Neural cell (in vitro differentiated cells): ENCODE results near the gene MYEOV. TPM values are rescaled to one million over a fixed set of nuclear protein-coding genes. Genes with fewer than 3 reads are reported as not detected.

ENCODE experiments used
- H2AFZ ChIP-seq: fragments of 200-600, 300-800 bp; sonication (generic), shearing (Covaris generic); 2 replicates; pipeline ENCODE4 v1.6.0; 2014; ENCODE audit warnings: low read depth, mild to moderate bottlenecking, antibody characterized with exemption, low read length, moderate library complexity
- H3F3A ChIP-seq: fragments of 200-600 bp; shearing (Covaris generic); 2 replicates; pipeline ENCODE4 v1.6.1; 2016; ENCODE audit warnings: mild to moderate bottlenecking, moderate library complexity, mixed read lengths, antibody characterized with exemption, low read length; ENCODE audit not compliant: insufficient read depth, poor library complexity, severe bottlenecking
- H3K27ac ChIP-seq: fragments of 200-600, 300-800 bp; sonication (generic), shearing (Covaris generic); 2 replicates; pipeline ENCODE4 v1.5.1; 2014; ENCODE audit warnings: mild to moderate bottlenecking, low read length, moderate library complexity
- H3K27me3 ChIP-seq: fragments of 300-800, 200-600 bp; sonication (generic), shearing (Covaris generic); 2 replicates; pipeline ENCODE4 v1.6.0; 2014; ENCODE audit warnings: mild to moderate bottlenecking, low read depth, low read length, moderate library complexity; ENCODE audit not compliant: insufficient read depth
- H3K36me3 ChIP-seq: fragments of 300-800, 200-600 bp; sonication (generic), shearing (Covaris generic); 2 replicates; pipeline ENCODE4 v1.5.1; 2014; ENCODE audit warnings: mild to moderate bottlenecking, antibody characterized with exemption, low read length, moderate library complexity; ENCODE audit not compliant: insufficient read depth
- H3K4me2 ChIP-seq: fragments of 300-800, 200-600 bp; sonication (generic), shearing (Covaris generic); 2 replicates; pipeline ENCODE4 v1.6.0; 2014; ENCODE audit warnings: mild to moderate bottlenecking, low read length
- H3K4me3 ChIP-seq: fragments of 300-800, 200-600 bp; sonication (generic), shearing (Covaris generic); 2 replicates; pipeline ENCODE4 v1.5.1; 2014; ENCODE audit warnings: mild to moderate bottlenecking, low read length, moderate library complexity
- H3K79me2 ChIP-seq: fragments of 200-600 bp; shearing (Covaris generic); replicated peaks from 2 replicates; pipeline ENCODE4 v1.6.0; 2014; ENCODE audit warnings: mild to moderate bottlenecking, low read length, moderate library complexity; ENCODE audit not compliant: insufficient read depth
- H3K9ac ChIP-seq: fragments of 300-800, 200-600 bp; sonication (generic), shearing (Covaris generic); 2 replicates; pipeline ENCODE4 v1.6.1; 2016; ENCODE audit warnings: mild to moderate bottlenecking, low read length, mixed read lengths
- H3K9me2 ChIP-seq: fragments of 200-600 bp; shearing (Covaris generic); 2 replicates; pipeline ENCODE4 v1.6.1; 2016; ENCODE audit warnings: mild to moderate bottlenecking, low read length, mixed read lengths; ENCODE audit not compliant: insufficient read depth
- H3K9me3 ChIP-seq: fragments of 200-600, 300-800 bp; sonication (generic), shearing (Covaris generic); 2 replicates; pipeline ENCODE4 v1.6.1; 2016; ENCODE audit warnings: mild to moderate bottlenecking, mixed run types, low read length, moderate library complexity, mixed read lengths
- H4K20me1 ChIP-seq: fragments of 200-600 bp; shearing (Covaris generic); 2 replicates; pipeline ENCODE4 v1.6.1; 2016; ENCODE audit warnings: mild to moderate bottlenecking, mixed run types; ENCODE audit not compliant: insufficient read depth
- EP300 ChIP-seq: fragments of 450-650 bp; conservative IDR thresholded peaks from 2 replicates; pipeline ENCODE4 v1.6.1; 2014; ENCODE audit warnings: antibody characterized with exemption, mild to moderate bottlenecking, moderate library complexity; ENCODE audit not compliant: poor library complexity, severe bottlenecking
- EZH2 ChIP-seq: fragments of 200-600, 300-800 bp; shearing (Covaris generic), sonication (generic); IDR thresholded peaks from 2 replicates; pipeline ENCODE4 v1.6.1; 2014; ENCODE audit warnings: antibody characterized with exemption, low read length, borderline replicate concordance, mild to moderate bottlenecking; ENCODE audit not compliant: insufficient read depth, poor library complexity, severe bottlenecking
- MXI1 ChIP-seq: fragments of 450-650 bp; conservative IDR thresholded peaks from 2 replicates; pipeline ENCODE4 v1.6.1; 2014; ENCODE audit warnings: antibody characterized with exemption, mild to moderate bottlenecking; ENCODE audit not compliant: poor library complexity, severe bottlenecking
- POLR2AphosphoS5 ChIP-seq: IDR thresholded peaks from 2 replicates; pipeline ENCODE4 v1.6.1; 2012
- RAD21 ChIP-seq: fragments of 450-650 bp; conservative IDR thresholded peaks from 2 replicates; pipeline ENCODE4 v1.6.1; 2014; ENCODE audit warnings: antibody characterized with exemption, mild to moderate bottlenecking, moderate library complexity
- REST ChIP-seq: IDR thresholded peaks from 2 replicates; pipeline ENCODE4 v1.6.1; 2012; ENCODE audit warnings: borderline replicate concordance
- SMC3 ChIP-seq: fragments of 450-650 bp; conservative IDR thresholded peaks from 2 replicates; pipeline ENCODE4 v1.6.1; 2014; ENCODE audit warnings: antibody characterized with exemption, mild to moderate bottlenecking, moderate library complexity; ENCODE audit not compliant: poor library complexity
- TAF1 ChIP-seq: IDR thresholded peaks from 2 replicates; pipeline ENCODE4 v1.6.1; 2012; ENCODE audit warnings: low read depth
- polyA plus RNA-seq: library from polyadenylated mRNA; depleted of rRNA; stranded (reverse); fragments of >200 nt; gene quantifications from 2 replicates; pipeline ENCODE4 v1.2.3, GENCODE V29; 2014
- TF ChIP-seq, protein P1 (sequence below): fragments of 450-650 bp; IDR thresholded peaks from 2 replicates; pipeline ENCODE4 v1.5.1; 2014; ENCODE audit warnings: antibody characterized with exemption, mild to moderate bottlenecking, moderate library complexity; ENCODE audit not compliant: poor library complexity, severe bottlenecking

MYEOV gene
- polyA plus RNA-seq, 1 donor from 2014 or later = not detected

DNA sequence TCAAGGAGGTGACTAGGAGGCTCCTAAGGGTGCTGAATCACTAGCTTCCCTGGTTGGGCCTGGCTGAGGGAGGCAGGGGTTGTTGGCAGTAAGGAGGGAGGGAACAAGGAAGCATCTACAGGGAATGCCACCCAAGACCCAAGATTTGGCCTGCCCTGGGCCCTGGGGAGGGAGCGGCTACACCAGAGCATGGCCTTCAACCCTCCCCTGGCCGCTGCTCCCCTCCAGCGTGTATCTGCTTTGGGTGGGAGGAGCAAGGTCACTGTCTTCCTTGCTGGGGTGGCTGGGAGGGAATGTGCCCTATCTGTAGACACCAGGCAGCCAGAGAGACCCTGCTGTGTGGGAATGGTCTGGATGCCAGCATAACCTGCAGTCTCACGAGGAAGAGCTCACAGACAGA lies 29.5 kb upstream of the MYEOV start:
- H3K27me3 ChIP-seq = no peaks in the 10 kb centered on the region
- no peaks in the 10 kb centered on the region for H3K9me2 ChIP-seq
- no peak overlapping the region for H3K9ac ChIP-seq
- TF ChIP-seq POLR2AphosphoS5 (no peak), EP300 (no peak), EZH2 (no peak), TAF1 (no peak)
- TF ChIP-seq, protein P1, sequence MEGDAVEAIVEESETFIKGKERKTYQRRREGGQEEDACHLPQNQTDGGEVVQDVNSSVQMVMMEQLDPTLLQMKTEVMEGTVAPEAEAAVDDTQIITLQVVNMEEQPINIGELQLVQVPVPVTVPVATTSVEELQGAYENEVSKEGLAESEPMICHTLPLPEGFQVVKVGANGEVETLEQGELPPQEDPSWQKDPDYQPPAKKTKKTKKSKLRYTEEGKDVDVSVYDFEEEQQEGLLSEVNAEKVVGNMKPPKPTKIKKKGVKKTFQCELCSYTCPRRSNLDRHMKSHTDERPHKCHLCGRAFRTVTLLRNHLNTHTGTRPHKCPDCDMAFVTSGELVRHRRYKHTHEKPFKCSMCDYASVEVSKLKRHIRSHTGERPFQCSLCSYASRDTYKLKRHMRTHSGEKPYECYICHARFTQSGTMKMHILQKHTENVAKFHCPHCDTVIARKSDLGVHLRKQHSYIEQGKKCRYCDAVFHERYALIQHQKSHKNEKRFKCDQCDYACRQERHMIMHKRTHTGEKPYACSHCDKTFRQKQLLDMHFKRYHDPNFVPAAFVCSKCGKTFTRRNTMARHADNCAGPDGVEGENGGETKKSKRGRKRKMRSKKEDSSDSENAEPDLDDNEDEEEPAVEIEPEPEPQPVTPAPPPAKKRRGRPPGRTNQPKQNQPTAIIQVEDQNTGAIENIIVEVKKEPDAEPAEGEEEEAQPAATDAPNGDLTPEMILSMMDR = no peak
- no peak overlapping the region for H2AFZ ChIP-seq
- no peaks in the 10 kb centered on the region for H3K9me3 ChIP-seq
- no peak overlapping the region for H3K4me3 ChIP-seq
- no peaks in the 10 kb centered on the region for H3K79me2 ChIP-seq
- H3F3A ChIP-seq = no peaks in the 10 kb centered on the region
- no peak overlapping the region for H3K27ac ChIP-seq
- H4K20me1 ChIP-seq = no peaks in the 10 kb centered on the region
- H3K4me2 ChIP-seq = no peak overlapping the region
- H3K36me3 ChIP-seq = no peaks in the 10 kb centered on the region

- H3K79me2 ChIP-seq = no peaks in the 10 kb centered on the region
- no peak for TF ChIP-seq REST
- TF ChIP-seq EP300 = no peak
- no peak for TF ChIP-seq POLR2AphosphoS5
- no peak for TF ChIP-seq SMC3
- TF ChIP-seq EZH2 = no peak
- TF ChIP-seq MXI1 = no peak
- no peak for TF ChIP-seq TAF1
- TF ChIP-seq, protein P1 = no peak
- no peak for TF ChIP-seq RAD21
Observed at GRCh38 chr11:69265210-69265609, 28.7 kb upstream of the MYEOV start.

More at GRCh38 chr11:69265210-69265609, 28.7 kb upstream of the MYEOV start:
- Histone ChIP-seq H3K27me3 (no peaks in the 10 kb centered on the region), H2AFZ (no peak overlapping the region), H3K9ac (no peak overlapping the region), H3K4me2 (no peak overlapping the region), H3K36me3 (no peaks in the 10 kb centered on the region), H3K27ac (no peak overlapping the region), H3K4me3 (no peak overlapping the region), H3K9me2 (no peaks in the 10 kb centered on the region), H3F3A (no peaks in the 10 kb centered on the region), H3K9me3 (no peaks in the 10 kb centered on the region), H4K20me1 (no peaks in the 10 kb centered on the region)
